ENCODE data around the gene SEC14L5. TPM values are rescaled to one million over a fixed set of nuclear protein-coding genes. Genes with fewer than 3 reads are reported as not detected.

Gene SEC14L5
- total RNA-seq, 2 donors from 2014 or later, result 1.1 TPM; not detected in 1

DNA sequence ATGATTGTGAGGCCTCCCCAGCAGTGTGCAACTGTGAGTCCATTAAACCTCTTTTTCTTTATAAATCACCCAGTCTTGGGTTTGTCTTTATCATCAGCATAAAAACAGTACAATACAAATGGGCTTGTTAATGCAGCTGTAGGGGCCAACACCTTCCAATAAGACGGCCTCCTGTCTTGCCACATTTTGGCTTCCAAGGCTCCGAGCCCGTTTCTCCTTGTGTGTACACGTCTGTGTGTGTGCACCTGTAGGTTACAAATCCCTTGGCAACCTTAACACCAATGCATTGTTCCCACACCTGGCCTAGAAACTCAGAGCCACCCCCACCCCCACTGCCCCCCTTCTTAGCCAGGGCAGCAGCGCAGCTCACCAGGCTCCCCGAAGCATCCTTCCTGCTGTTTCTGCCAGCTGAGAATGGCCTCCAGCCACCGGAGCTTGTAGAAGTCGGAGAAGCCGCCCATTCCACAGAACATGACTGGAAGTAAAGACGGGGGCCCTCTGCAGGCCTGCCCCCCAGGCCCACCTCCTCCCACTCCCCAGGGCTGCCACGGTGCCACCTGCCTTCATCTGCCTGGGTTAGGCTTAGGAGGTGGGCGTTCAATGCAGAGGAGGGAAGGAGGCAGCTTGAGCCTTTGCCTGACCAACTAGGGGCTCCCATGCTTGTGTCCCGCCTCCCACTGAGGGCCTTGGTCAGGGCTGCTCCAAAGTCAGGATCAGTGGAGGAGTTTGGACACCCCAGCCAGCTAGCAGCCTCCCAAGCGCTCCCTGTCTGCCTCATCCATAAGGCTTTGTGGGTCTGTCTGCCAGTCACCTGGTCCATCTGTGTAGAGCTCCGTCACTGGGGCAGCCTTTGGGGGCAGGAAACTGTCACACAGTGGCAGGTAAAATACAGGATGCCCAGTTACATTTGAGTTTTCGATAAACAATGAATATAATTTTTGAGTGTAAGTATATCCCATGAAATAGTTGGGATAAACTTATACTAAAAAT, 97.0 kb downstream of the SEC14L5 start:
- DNase-seq (ENCODE audit: low spot score in 2 of 2), result no peak
- Mint-ChIP-seq H3K27ac (no peak overlapping the region), H3K9me3 (no peaks in the 10 kb centered on the region), H3K36me3 (no peaks in the 10 kb centered on the region)
- ATAC-seq, result no peak

DNA sequence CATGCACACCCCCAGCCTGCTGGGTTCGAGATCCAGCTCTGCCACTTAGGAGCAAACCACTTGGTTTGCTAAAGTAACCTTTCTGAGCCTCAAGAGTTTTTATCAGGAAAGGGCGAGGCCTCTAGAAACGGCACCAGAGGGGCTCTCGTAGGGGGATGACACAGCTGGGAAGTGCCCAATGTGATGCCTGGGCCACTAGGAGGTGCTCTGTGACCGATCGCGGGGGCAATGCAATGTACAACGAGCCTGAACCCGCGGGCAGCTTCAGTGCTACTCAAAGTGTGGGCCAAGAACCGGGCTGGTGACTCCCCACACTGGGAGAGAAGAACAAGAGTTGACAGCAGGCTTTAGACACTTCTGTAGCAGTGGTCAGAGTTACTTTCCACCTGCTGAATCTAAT, 98.2 kb downstream of the SEC14L5 start:
- ATAC-seq (peak; percentile 60 to 89), DNase-seq (ENCODE audit: low spot score in 2 of 2) (peak in 1 of 2 donors; percentile 53)
- Mint-ChIP-seq H3K36me3 (no peaks in the 10 kb centered on the region), H3K9me3 (no peaks in the 10 kb centered on the region), H3K27ac (no peak overlapping the region)

DNA sequence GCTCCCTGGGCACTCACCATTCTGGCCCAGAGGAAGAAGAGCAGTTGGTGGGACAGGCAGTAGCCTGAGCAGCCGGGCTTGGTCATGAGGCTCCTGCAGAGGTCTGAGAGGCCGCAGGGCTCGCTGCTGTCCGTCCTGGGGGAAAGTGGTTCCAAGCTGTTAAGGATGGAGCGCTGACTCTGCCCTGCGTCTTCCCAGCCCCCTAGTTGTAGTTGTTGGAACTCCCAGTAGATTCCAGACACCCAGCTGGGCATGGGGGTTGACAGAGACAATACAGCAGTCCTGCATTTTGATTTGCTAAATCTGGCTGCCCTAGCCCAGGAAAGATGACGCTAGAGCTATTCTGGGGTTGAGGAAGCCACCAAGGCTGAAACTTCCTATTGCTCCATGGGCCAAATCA, 100.3 kb downstream of the SEC14L5 start:
- Mint-ChIP-seq H3K36me3 (no peaks in the 10 kb centered on the region), H3K27ac (no peak overlapping the region), H3K9me3 (no peaks in the 10 kb centered on the region)
- DNase-seq (ENCODE audit: low spot score in 2 of 2) (no peak), ATAC-seq (no peak)

DNA sequence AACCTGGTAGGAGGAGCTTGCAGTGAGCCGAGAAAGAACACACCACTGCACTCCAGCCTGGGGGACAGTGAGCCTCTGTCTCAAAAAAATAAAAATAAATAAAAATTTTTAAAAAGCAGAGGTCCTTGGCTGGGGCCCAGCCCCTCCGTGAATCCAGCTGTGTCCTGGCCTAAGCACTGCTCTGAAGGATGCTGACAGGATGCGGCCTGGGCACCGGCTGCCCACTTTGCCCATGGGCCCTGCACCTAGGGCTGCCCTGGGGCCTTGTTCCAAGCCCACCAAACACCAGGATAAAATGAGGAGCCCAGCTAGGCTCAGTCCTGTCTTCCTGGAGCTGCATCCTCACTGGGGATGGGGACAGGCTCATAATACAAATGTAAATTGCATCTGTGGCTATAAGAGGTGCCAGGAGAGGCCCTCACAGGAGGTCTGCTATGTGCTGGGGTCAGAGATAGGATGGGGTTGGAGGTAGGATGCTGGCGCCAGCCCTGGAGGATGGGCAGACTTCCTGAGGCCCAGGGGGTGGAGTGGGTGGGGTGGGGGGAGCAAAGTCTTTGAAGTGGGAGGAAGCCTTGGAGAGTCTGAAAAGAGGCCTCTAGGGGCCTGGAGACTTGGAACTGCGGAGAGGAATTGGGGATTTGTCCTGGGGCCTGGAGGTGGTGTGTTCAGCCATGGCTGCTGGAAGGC, 101.4 kb downstream of the SEC14L5 start:
- H3K27ac Mint-ChIP-seq, result no peak overlapping the region
- DNase-seq (ENCODE audit: low spot score in 2 of 2) (no peak), ATAC-seq (no peak)
- H3K9me3 Mint-ChIP-seq, result no peaks in the 10 kb centered on the region
- H3K36me3 Mint-ChIP-seq, result no peaks in the 10 kb centered on the region

DNA sequence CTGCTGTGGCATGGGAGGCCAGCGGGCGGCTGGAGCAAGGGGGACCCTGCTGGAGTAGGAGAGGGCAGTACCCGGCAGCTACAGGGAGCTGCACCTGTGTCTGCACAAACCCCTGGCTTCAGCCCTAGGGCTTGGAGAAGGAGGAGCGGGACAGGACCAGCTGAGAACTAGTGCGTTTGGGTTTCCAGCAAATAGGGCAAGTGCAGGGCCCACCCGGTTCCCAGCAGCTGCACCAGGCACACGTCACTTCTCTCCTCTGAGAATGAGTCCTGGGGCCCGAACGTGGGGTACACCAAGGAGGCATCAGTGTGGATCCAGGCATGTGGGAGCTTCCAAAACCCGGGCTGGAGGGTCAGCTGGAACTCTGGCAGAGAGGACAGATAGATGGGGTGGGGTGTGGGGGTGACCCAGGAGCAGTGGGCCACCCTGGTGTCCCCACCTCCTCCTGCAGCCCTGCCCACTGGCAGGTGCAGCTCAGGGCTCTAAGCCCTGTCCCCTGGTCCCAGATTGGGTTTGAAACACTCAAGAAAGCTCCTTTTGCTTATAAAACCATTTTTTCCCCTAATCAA, 102.0 kb downstream of the SEC14L5 start:
- Mint-ChIP-seq H3K9me3 (no peaks in the 10 kb centered on the region), H3K36me3 (no peaks in the 10 kb centered on the region), H3K27ac (no peak overlapping the region)
- DNase-seq (ENCODE audit: low spot score in 2 of 2) (no peak), ATAC-seq (no peak)

DNA sequence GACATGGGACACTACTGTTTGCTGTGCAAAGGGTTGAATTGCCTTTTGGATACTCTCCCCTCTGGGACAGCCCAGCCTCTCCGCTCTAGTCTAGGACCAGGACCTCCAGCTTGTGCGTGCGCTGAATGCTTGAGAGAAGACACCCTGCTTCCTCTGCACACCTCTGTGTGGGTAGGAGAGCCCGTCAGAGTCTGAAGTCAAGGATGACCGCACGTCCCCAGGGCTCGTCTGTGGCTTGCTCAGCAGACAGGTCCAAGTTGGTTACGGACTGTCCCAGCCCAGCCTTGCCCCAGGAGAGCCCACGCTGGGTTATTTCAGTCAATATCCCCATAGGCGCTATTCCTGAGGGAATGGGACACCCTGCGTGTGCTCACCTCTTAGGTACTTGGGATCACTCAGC, 103.9 kb downstream of the SEC14L5 start:
- ATAC-seq (no peak), DNase-seq (ENCODE audit: low spot score in 2 of 2) (no peak)
- Mint-ChIP-seq H3K36me3 (no peaks in the 10 kb centered on the region), H3K9me3 (no peaks in the 10 kb centered on the region), H3K27ac (no peak overlapping the region)

DNA sequence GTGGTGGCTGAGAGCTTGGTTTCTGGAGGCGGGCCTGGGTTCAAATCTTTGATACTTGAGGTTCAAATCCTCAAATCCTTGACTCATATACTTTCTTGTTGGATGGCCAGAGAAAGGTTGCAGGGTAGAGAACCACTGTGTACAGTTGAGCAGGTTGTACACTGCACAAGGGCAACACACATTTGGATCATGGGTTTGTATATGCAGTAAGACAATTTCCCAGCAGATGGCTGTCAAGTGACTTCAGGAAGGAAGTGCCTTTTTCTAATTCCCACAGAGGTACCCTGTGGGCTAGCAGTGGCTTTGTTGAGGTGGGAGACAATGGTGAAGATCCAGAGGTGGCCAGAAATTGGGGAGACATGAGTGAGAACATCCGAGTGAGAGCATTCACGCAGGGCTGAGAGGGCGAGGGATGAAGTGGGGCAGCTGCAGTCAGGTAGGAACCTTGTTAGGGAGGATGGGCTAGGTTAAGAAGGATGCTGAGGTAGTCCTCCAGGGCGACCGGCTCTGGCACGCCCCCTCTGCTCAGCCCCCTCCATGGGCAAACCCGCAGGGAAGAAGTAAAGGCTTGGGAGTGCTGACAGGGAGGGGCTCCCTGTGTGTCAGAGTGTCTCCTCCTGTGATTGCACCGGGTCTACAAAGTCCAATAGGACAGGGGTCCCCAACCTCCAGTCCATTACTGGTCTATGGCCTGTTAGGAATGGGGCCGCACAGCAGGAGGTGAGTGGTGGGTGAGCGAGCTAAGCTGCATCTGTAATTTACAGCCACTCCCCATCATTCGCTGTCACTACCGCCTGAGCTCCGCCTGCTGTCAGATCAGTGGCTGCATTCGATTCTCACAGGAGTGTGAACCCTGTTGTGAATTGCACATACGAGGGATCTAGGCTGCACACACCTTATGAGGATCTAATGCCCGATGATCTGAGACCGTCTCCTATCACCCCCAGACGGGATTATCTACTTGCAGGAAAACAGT, 104.9 kb downstream of the SEC14L5 start:
- Mint-ChIP-seq H3K9me3 (no peaks in the 10 kb centered on the region), H3K27ac (no peak overlapping the region)
- ATAC-seq, result no peak

DNA sequence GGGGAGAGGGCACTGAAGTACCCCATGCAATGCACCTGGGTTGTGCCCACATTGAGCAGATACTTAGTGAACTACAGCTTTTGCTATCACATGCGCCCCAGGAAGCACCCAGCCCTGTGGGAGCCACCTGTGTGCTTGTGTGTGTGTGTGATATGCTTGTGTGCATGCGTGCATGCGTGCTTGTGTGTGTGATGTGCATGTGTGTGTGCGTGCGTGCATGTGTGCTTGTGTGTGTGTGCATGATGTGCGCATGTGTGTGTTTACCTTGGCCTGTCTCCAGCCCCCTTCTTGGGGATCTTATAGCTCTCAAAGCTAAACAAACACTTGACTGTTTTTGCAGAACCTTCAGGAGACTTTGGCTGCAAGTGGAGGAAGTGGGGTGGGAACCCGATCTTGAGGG, 106.8 kb downstream of the SEC14L5 start:
- no peaks in the 10 kb centered on the region for H3K9me3 Mint-ChIP-seq
- H3K36me3 Mint-ChIP-seq, result no peaks in the 10 kb centered on the region
- ATAC-seq (no peak), DNase-seq (ENCODE audit: low spot score in 2 of 2) (no peak)
- no peak overlapping the region for H3K27ac Mint-ChIP-seq

More for the DNA sequence above, 104.9 kb downstream of the SEC14L5 start:
- H3K36me3 Mint-ChIP-seq, result no peaks in the 10 kb centered on the region
- no peak for DNase-seq (ENCODE audit: low spot score in 2 of 2)

DNA sequence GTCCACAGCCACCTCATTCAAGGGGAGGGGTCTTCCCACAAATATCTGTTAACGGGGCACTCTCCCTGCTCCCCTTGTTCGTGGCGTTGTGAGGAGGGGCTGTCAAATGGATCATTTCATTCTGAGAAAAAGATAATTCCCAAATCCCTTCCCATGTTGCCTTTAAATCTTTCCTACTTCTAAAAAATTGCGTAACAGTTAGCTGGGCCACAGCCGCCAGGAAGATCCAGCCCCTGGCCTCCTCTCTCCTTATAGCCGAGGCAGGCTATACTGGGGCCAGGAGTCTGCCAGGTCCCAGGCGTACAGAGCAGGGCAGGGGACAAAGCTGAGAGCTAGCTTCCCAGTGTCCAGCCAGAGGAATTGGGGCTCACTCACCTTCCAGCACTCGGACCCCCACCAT, 107.2 kb downstream of the SEC14L5 start:
- Mint-ChIP-seq H3K9me3 (no peaks in the 10 kb centered on the region), H3K36me3 (no peaks in the 10 kb centered on the region), H3K27ac (no peak overlapping the region)
- ATAC-seq, result no peak
- DNase-seq (ENCODE audit: low spot score in 2 of 2), result no peak

DNA sequence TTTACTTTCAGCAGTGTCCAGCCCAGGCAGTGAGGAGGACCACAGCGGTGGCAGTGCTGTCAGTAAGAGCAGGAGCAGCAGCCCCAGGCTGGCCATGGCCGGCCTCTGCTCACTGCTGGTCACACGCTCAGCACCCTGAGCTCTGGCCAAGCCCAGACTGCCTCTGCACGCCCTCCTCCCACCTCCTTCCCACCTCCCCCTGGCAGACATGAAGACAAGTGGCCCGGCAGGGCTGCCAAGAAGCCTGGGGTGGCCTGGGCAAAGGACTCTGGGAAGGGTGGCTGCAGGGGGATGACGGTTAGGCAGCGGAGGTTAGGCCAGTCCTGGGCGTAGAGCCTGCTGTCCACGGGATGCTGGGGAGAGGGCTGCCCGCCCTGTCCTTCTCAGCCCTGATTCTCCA, 107.7 kb downstream of the SEC14L5 start, which contains the start of gene C16orf89:
Gene C16orf89 (minus strand): TSS at position 144 of the 400 bp plus-strand sequence. CDS start 48 bp downstream, at position 96.
- Mint-ChIP-seq H3K9me3 (no peaks in the 10 kb centered on the region), H3K36me3 (no peaks in the 10 kb centered on the region), H3K27ac (no peak within 1 kb of the TSS)
- no peak for DNase-seq (ENCODE audit: low spot score in 2 of 2)
- no peak for ATAC-seq

DNA sequence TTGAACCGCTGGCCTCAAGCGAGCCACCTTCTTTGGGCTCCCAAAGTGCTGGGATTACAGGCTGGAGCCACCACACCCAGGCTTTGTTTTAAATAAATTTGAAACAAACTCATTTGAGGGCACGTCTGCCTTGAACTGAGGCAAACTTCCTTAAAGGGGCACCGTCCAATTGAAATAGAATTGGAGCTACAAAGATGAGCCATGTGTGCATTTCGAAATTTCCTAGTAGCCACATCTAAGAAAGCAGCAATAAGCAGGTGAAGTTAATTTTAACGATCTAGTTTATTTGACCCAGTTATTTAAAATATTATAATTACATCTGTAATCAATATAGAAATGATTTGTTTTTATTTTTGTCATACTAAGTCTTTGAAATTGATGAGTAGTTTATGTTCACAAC, 108.4 kb downstream of the SEC14L5 start:
- ATAC-seq (no peak), DNase-seq (ENCODE audit: low spot score in 2 of 2) (no peak)
- Mint-ChIP-seq H3K9me3 (no peaks in the 10 kb centered on the region), H3K36me3 (peaks cover 2% of the 10 kb centered on the region in 2 donors), H3K27ac (no peak overlapping the region)

Other genes with a start within 250 kb of the SEC14L5 start
- gene ANKS3, start 224.1 kb upstream of the SEC14L5 start, total RNA-seq, result 10 to 100 TPM; 19.4 to 21.5 TPM
- under 1 TPM in 1 of 2 donors, not detected in 1; 0.09 TPM for gene DNAAF8, start 223.8 kb upstream of the SEC14L5 start, total RNA-seq
- gene ZNF500, start 191.2 kb upstream of the SEC14L5 start, total RNA-seq, result 10 to 100 TPM; 10.2 to 12.2 TPM
- gene SEPTIN12, start 170.0 kb upstream of the SEC14L5 start, total RNA-seq, result not detected
- not detected for gene SMIM22, start 163.0 kb upstream of the SEC14L5 start, total RNA-seq
- 10 to 100 TPM in 1 of 2 donors, 1 to 10 TPM in 1; 4.6 to 18.6 TPM for gene ROGDI, start 155.7 kb upstream of the SEC14L5 start, total RNA-seq
- gene GLYR1, start 111.0 kb upstream of the SEC14L5 start, total RNA-seq, result 10 to 100 TPM; 70.3 to 80.9 TPM
- gene UBN1, start 110.8 kb upstream of the SEC14L5 start, total RNA-seq, result 10 to 100 TPM; 23.7 to 42.0 TPM
- gene PPL, start 21.2 kb upstream of the SEC14L5 start, total RNA-seq, result not detected
- 10 to 100 TPM in 1 of 2 donors, 1 to 10 TPM in 1; 7.1 to 11.2 TPM for gene NAGPA, start 75.6 kb downstream of the SEC14L5 start, total RNA-seq
- not detected for gene C16orf89, start 107.6 kb downstream of the SEC14L5 start, total RNA-seq
- 10 to 100 TPM; 11.0 to 20.8 TPM for gene ALG1, start 113.5 kb downstream of the SEC14L5 start, total RNA-seq
- 10 to 100 TPM in 1 of 2 donors, 1 to 10 TPM in 1; 8.2 to 10.4 TPM for gene EEF2KMT, start 139.5 kb downstream of the SEC14L5 start, total RNA-seq